GM23338 (cell line): ENCODE data around the gene RASSF1. TPM values are rescaled to one million over a fixed set of nuclear protein-coding genes. Genes with fewer than 3 reads are reported as not detected.

Experiments
- ATAC-seq: fragments of 200-7000 bp; cut with Tn5 transposase; 3 replicates; pipeline ENCODE4 v1.9.1; 2020
- DNase-seq: peaks from one replicate; pipeline ENCODE4 v3.0.0-alpha.2; 2015; ENCODE audit warnings: low spot score
- H2AFZ ChIP-seq: fragments of 200-600 bp; sonication (generic); 2 replicates; pipeline ENCODE4 v1.8.0; 2016; ENCODE audit warnings: antibody characterized with exemption, mild to moderate bottlenecking, moderate library complexity
- H3F3A ChIP-seq: fragments of 200-600 bp; sonication (generic); replicated peaks from 2 replicates; pipeline ENCODE4 v1.8.0; 2017; ENCODE audit warnings: antibody characterized with exemption, mixed run types, low read depth
- H3K27ac ChIP-seq: fragments of 200-600 bp; sonication (generic); 2 replicates; pipeline ENCODE4 v1.6.1; 2016; ENCODE audit warnings: low read depth
- H3K27me3 ChIP-seq: fragments of 200-600 bp; sonication (generic); 2 replicates; pipeline ENCODE4 v1.8.0; 2016; ENCODE audit warnings: mild to moderate bottlenecking, mixed run types, moderate library complexity; ENCODE audit not compliant: insufficient read depth
- H3K36me3 ChIP-seq: fragments of 200-600 bp; sonication (generic); 2 replicates; pipeline ENCODE4 v1.8.0; 2016; ENCODE audit warnings: mild to moderate bottlenecking; ENCODE audit not compliant: insufficient read depth
- H3K4me1 ChIP-seq: fragments of 200-600 bp; sonication (generic); 2 replicates; pipeline ENCODE4 v1.8.0; 2016; ENCODE audit warnings: mild to moderate bottlenecking, moderate library complexity; ENCODE audit not compliant: insufficient read depth
- H3K4me2 ChIP-seq: fragments of 200-600 bp; sonication (generic); 2 replicates; pipeline ENCODE4 v1.7.1; 2017; ENCODE audit warnings: mixed run types
- H3K4me3 ChIP-seq: fragments of 200-600 bp; sonication (generic); 2 replicates; pipeline ENCODE4 v1.6.1; 2016; ENCODE audit warnings: mixed run types
- H3K79me2 ChIP-seq: fragments of 200-600 bp; sonication (generic); replicated peaks from 2 replicates; pipeline ENCODE4 v1.8.0; 2017; ENCODE audit warnings: mild to moderate bottlenecking; ENCODE audit not compliant: insufficient read depth
- H3K9me2 ChIP-seq: fragments of 200-600 bp; sonication (generic); 2 replicates; pipeline ENCODE4 v1.8.0; 2017; ENCODE audit not compliant: insufficient read depth
- H4K20me1 ChIP-seq: fragments of 200-600 bp; sonication (generic); replicated peaks from 2 replicates; pipeline ENCODE4 v1.8.0; 2017; ENCODE audit warnings: mild to moderate bottlenecking; ENCODE audit not compliant: insufficient read depth
- H3K27ac Mint-ChIP-seq: 2 replicates; pipeline ENCODE4 v1.8.0; 2020; ENCODE audit warnings: inconsistent platforms, mild to moderate bottlenecking, moderate library complexity, mixed read lengths
- H3K27me3 Mint-ChIP-seq: 3 replicates; pipeline ENCODE4 v1.8.0; 2022; ENCODE audit warnings: low read depth, mild to moderate bottlenecking, moderate library complexity, mixed read lengths, inconsistent platforms; ENCODE audit not compliant: insufficient read depth, poor library complexity
- H3K36me3 Mint-ChIP-seq: 3 replicates; pipeline ENCODE4 v1.8.0; 2021; ENCODE audit warnings: low read depth, mild to moderate bottlenecking, inconsistent platforms, moderate library complexity, mixed read lengths
- H3K4me1 Mint-ChIP-seq: 3 replicates; pipeline ENCODE4 v1.8.0; 2020; ENCODE audit warnings: mild to moderate bottlenecking, inconsistent platforms, mixed read lengths
- H3K4me3 Mint-ChIP-seq: 3 replicates; pipeline ENCODE4 v1.8.0; 2021; ENCODE audit warnings: moderate library complexity, mild to moderate bottlenecking, inconsistent platforms, mixed read lengths
- H3K9me3 Mint-ChIP-seq: 3 replicates; pipeline ENCODE4 v1.8.0; 2020; ENCODE audit warnings: moderate library complexity, mild to moderate bottlenecking, inconsistent platforms, mixed read lengths
- CREB1 ChIP-seq: fragments of 250-450 bp; sonication (Bioruptor Pico); IDR thresholded peaks from 2 replicates; pipeline ENCODE4 v1.5.0; 2020; ENCODE audit warnings: low read depth, mild to moderate bottlenecking, moderate library complexity
- EZH2 ChIP-seq: fragments of 200-600 bp; sonication (generic); IDR thresholded peaks from one replicate; pipeline ENCODE4 v1.8.0; 2017; ENCODE audit warnings: antibody characterized with exemption, mild to moderate bottlenecking, low read depth; ENCODE audit not compliant: unreplicated experiment
- EZH2phosphoT487 ChIP-seq: fragments of 200-600 bp; sonication (generic); IDR thresholded peaks from one replicate; pipeline ENCODE4 v1.8.1; 2018; ENCODE audit warnings: antibody characterized with exemption; ENCODE audit not compliant: unreplicated experiment
- JUNB ChIP-seq: IDR thresholded peaks from one replicate; pipeline ENCODE4 v1.6.1; 2016; ENCODE audit warnings: antibody characterized with exemption; ENCODE audit not compliant: unreplicated experiment
- POLR2AphosphoS5 ChIP-seq: IDR thresholded peaks from 2 replicates; pipeline ENCODE4 v1.6.1; 2016; ENCODE audit warnings: antibody characterized with exemption, low read depth
- ZNF114 ChIP-seq: fragments of 250-450 bp; sonication (Bioruptor Pico); IDR thresholded peaks from 2 replicates; pipeline ENCODE4 v1.5.0; 2020; ENCODE audit warnings: mild to moderate bottlenecking, moderate library complexity
- ZNF331 ChIP-seq: fragments of 250-450 bp; sonication (Bioruptor Pico); IDR thresholded peaks from 2 replicates; pipeline ENCODE4 v1.5.0; 2020; ENCODE audit warnings: low read depth, mild to moderate bottlenecking, moderate library complexity
- polyA plus RNA-seq: library from polyadenylated mRNA; unstranded; fragments of >200 nt; fragmentation: Nextera tagmentation; extraction: Ambion mirVana; gene quantifications from 2 replicates; pipeline ENCODE4 v1.2.1, GENCODE V29; 2016
- total RNA-seq: library from RNA; depleted of rRNA; stranded (reverse); fragments of >200 nt; shearing (Covaris generic); gene quantifications from 2 replicates; pipeline ENCODE4 v1.2.3, GENCODE V29; 2014
- TF ChIP-seq, protein P1 (sequence below), 2 experiments: fragments of 200-600 bp in 1 of 2; sonication (generic) in 1 of 2; conservative IDR thresholded peaks; 2 replicates each; pipeline versions ENCODE4 v1.5.1 to v1.6.1; 2016 to 2017; ENCODE audit warnings: antibody characterized with exemption in 2 of 2, low read depth in 2 of 2, mild to moderate bottlenecking in 2 of 2, moderate library complexity in 1 of 2
- TF ChIP-seq, protein P2 (sequence below): IDR thresholded peaks from one replicate; pipeline ENCODE4 v1.6.1; 2018; ENCODE audit warnings: antibody characterized with exemption; ENCODE audit not compliant: unreplicated experiment
- TF ChIP-seq, protein P3 (sequence below): fragments of 250-450 bp; sonication (Bioruptor Pico); IDR thresholded peaks from 2 replicates; pipeline ENCODE4 v1.5.0; 2020; ENCODE audit warnings: mild to moderate bottlenecking, moderate library complexity

RASSF1 gene
- total and polyA plus RNA-seq, 2 experiments from 2014 or later, result 9.6 to 15.7 TPM

DNA sequence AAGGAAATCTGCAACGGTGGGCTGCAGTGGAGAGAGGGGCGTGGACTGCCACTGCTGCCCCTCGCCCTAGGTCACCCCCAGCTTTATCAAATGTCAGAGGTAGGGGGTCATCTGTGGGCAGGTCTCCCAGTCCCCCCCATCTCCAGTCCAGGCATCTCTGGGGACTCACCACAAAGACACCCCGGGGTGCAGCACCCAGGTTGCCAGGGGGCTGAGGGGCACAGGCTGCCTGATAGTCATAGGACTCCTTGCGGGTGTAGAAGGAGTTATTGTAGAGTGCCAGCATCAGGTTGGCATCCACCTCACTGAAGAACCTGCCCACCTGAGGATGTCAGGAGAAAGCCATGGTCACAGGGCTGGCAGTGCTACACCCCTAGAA lies 25.2 kb upstream of the RASSF1 start:
- Mint-ChIP-seq H3K27ac (0 out of 2 replicates have a peak overlapping the region, but pooled peaks have one; percentile 40), H3K9me3 (no peaks in the 10 kb centered on the region), H3K27me3 (peaks cover 19% of the 10 kb centered on the region), H3K4me3 (peak overlapping the region; percentile 77), H3K36me3 (no peaks in the 10 kb centered on the region), H3K4me1 (peaks cover 8% of the 10 kb centered on the region)
- peak overlapping the region; percentile 86; the same call in 1 of the 2 replicates for H2AFZ ChIP-seq
- H3K4me3 ChIP-seq, result peak overlapping the region; percentile 78
- no peak for DNase-seq
- H3F3A ChIP-seq, result 0 out of 2 replicates have a peak, but pooled peaks cover 5% of the 10 kb centered on the region
- H3K27me3 ChIP-seq, result peaks cover 11% of the 10 kb centered on the region; the same call in 1 of the 2 replicates
- no peaks in the 10 kb centered on the region for H4K20me1 ChIP-seq
- H3K27ac ChIP-seq, result no peak overlapping the region
- H3K79me2 ChIP-seq, result no peaks in the 10 kb centered on the region
- no peak for ATAC-seq
- TF ChIP-seq EZH2 (no peak), CREB1 (CRISPR knock-in tag) (no peak), JUNB (no peak), ZNF331 (no peak), POLR2AphosphoS5 (no peak), ZNF114 (CRISPR knock-in tag) (no peak), EZH2phosphoT487 (no peak)
- TF ChIP-seq, protein P1, sequence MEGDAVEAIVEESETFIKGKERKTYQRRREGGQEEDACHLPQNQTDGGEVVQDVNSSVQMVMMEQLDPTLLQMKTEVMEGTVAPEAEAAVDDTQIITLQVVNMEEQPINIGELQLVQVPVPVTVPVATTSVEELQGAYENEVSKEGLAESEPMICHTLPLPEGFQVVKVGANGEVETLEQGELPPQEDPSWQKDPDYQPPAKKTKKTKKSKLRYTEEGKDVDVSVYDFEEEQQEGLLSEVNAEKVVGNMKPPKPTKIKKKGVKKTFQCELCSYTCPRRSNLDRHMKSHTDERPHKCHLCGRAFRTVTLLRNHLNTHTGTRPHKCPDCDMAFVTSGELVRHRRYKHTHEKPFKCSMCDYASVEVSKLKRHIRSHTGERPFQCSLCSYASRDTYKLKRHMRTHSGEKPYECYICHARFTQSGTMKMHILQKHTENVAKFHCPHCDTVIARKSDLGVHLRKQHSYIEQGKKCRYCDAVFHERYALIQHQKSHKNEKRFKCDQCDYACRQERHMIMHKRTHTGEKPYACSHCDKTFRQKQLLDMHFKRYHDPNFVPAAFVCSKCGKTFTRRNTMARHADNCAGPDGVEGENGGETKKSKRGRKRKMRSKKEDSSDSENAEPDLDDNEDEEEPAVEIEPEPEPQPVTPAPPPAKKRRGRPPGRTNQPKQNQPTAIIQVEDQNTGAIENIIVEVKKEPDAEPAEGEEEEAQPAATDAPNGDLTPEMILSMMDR (conservative IDR thresholded peaks at IDR 0.05; ENCODE audit: low read depth in 2 of 2), result no peak
- TF ChIP-seq, protein P2, sequence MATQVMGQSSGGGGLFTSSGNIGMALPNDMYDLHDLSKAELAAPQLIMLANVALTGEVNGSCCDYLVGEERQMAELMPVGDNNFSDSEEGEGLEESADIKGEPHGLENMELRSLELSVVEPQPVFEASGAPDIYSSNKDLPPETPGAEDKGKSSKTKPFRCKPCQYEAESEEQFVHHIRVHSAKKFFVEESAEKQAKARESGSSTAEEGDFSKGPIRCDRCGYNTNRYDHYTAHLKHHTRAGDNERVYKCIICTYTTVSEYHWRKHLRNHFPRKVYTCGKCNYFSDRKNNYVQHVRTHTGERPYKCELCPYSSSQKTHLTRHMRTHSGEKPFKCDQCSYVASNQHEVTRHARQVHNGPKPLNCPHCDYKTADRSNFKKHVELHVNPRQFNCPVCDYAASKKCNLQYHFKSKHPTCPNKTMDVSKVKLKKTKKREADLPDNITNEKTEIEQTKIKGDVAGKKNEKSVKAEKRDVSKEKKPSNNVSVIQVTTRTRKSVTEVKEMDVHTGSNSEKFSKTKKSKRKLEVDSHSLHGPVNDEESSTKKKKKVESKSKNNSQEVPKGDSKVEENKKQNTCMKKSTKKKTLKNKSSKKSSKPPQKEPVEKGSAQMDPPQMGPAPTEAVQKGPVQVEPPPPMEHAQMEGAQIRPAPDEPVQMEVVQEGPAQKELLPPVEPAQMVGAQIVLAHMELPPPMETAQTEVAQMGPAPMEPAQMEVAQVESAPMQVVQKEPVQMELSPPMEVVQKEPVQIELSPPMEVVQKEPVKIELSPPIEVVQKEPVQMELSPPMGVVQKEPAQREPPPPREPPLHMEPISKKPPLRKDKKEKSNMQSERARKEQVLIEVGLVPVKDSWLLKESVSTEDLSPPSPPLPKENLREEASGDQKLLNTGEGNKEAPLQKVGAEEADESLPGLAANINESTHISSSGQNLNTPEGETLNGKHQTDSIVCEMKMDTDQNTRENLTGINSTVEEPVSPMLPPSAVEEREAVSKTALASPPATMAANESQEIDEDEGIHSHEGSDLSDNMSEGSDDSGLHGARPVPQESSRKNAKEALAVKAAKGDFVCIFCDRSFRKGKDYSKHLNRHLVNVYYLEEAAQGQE, result no peak
- TF ChIP-seq, protein P3, sequence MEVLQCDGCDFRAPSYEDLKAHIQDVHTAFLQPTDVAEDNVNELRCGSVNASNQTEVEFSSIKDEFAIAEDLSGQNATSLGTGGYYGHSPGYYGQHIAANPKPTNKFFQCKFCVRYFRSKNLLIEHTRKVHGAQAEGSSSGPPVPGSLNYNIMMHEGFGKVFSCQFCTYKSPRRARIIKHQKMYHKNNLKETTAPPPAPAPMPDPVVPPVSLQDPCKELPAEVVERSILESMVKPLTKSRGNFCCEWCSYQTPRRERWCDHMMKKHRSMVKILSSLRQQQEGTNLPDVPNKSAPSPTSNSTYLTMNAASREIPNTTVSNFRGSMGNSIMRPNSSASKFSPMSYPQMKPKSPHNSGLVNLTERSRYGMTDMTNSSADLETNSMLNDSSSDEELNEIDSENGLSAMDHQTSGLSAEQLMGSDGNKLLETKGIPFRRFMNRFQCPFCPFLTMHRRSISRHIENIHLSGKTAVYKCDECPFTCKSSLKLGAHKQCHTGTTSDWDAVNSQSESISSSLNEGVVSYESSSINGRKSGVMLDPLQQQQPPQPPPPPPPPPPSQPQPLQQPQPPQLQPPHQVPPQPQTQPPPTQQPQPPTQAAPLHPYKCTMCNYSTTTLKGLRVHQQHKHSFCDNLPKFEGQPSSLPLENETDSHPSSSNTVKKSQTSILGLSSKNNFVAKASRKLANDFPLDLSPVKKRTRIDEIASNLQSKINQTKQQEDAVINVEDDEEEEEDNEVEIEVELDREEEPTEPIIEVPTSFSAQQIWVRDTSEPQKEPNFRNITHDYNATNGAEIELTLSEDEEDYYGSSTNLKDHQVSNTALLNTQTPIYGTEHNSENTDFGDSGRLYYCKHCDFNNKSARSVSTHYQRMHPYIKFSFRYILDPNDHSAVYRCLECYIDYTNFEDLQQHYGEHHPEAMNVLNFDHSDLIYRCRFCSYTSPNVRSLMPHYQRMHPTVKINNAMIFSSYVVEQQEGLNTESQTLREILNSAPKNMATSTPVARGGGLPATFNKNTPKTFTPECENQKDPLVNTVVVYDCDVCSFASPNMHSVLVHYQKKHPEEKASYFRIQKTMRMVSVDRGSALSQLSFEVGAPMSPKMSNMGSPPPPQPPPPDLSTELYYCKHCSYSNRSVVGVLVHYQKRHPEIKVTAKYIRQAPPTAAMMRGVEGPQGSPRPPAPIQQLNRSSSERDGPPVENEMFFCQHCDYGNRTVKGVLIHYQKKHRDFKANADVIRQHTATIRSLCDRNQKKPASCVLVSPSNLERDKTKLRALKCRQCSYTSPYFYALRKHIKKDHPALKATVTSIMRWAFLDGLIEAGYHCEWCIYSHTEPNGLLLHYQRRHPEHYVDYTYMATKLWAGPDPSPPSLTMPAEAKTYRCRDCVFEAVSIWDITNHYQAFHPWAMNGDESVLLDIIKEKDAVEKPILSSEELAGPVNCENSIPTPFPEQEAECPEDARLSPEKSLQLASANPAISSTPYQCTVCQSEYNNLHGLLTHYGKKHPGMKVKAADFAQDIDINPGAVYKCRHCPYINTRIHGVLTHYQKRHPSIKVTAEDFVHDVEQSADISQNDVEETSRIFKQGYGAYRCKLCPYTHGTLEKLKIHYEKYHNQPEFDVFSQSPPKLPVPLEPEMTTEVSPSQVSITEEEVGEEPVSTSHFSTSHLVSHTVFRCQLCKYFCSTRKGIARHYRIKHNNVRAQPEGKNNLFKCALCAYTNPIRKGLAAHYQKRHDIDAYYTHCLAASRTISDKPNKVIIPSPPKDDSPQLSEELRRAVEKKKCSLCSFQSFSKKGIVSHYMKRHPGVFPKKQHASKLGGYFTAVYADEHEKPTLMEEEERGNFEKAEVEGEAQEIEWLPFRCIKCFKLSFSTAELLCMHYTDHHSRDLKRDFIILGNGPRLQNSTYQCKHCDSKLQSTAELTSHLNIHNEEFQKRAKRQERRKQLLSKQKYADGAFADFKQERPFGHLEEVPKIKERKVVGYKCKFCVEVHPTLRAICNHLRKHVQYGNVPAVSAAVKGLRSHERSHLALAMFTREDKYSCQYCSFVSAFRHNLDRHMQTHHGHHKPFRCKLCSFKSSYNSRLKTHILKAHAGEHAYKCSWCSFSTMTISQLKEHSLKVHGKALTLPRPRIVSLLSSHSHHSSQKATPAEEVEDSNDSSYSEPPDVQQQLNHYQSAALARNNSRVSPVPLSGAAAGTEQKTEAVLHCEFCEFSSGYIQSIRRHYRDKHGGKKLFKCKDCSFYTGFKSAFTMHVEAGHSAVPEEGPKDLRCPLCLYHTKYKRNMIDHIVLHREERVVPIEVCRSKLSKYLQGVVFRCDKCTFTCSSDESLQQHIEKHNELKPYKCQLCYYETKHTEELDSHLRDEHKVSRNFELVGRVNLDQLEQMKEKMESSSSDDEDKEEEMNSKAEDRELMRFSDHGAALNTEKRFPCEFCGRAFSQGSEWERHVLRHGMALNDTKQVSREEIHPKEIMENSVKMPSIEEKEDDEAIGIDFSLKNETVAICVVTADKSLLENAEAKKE (CRISPR knock-in tag), result no peak
- no peaks in the 10 kb centered on the region; the same call in 1 of the 2 replicates for H3K4me1 ChIP-seq
- no peaks in the 10 kb centered on the region for H3K9me2 ChIP-seq
- H3K36me3 ChIP-seq, result no peaks in the 10 kb centered on the region
- peak overlapping the region; percentile 95 for H3K4me2 ChIP-seq
